Gastrocnemius medialis (tissue), 4 donors: ENCODE results near the gene DNAJC7.

Experiments used
- CTCF ChIP-seq, 5 experiments: fragments of 450-650 bp in 3 of 5; fragments of 200-600 bp in 2 of 5; sonication (generic) in 2 of 5; IDR thresholded peaks in 4 of 5; conservative IDR thresholded peaks in 1 of 5; 1 replicate in 4 of 5; 2 replicates in 1 of 5; pipeline ENCODE4 v1.5.1; 2016 to 2019; ENCODE audit warnings: antibody characterized with exemption in 5 of 5, mild to moderate bottlenecking in 3 of 5, moderate library complexity in 3 of 5
- POLR2A ChIP-seq, 2 donors: fragments of 450-650 bp; IDR thresholded peaks; one replicate each; pipeline ENCODE4 v1.6.1; 2017; ENCODE audit warnings: antibody characterized with exemption in 2 of 2, mild to moderate bottlenecking in 2 of 2, moderate library complexity in 2 of 2

GRCh38 chr17:42040818-42041217 lies 23.6 kb upstream of the DNAJC7 start:
- TF ChIP-seq CTCF (IDR thresholded peaks at IDR 0.05 in 4 of 5, conservative IDR thresholded peaks at IDR 0.05 in 1 of 5), result no peak
- TF ChIP-seq POLR2A (IDR thresholded peaks at IDR 0.05), result no peak
